ENCODE results near the gene REP15.

GRCh38 chr12:27667540-27667939 lies 28.7 kb upstream of the REP15 start:
- TF ChIP-seq CTCF (IDR thresholded peaks at IDR 0.05) (no peak), POLR2A (IDR thresholded peaks at IDR 0.05) (no peak), EP300 (IDR thresholded peaks at IDR 0.05) (no peak), POLR2AphosphoS5 (IDR thresholded peaks at IDR 0.05) (no peak)

Data from sigmoid colon (tissue), 4 donors.